Stimulated activated CD4-positive, alpha-beta T cell treated with anti-CD3 and anti-CD28 coated beads, Interleukin-2, amount 100 ng/mL, for 48 hours (primary cell): ENCODE results near the gene ASNS.

Source experiments
- DNase-seq, 2 donors: peaks; one replicate each; pipeline ENCODE4 v3.0.0-alpha.2; 2020

The ASNS gene

GRCh38 chr7:97835296-97836138 is 36.7 kb downstream of the ASNS start:
- peak; percentile 64 to 65 for DNase-seq

- no peak for DNase-seq
These were observed 53.0 kb downstream of the ASNS start for GRCh38 chr7:97819161-97819560.

- no peak for DNase-seq
These were observed 54.0 kb downstream of the ASNS start for GRCh38 chr7:97818066-97818663.
